ENCODE measurements around the gene CD40. TPM values are rescaled to one million over a fixed set of nuclear protein-coding genes. Genes with fewer than 3 reads are reported as not detected.

The CD40 gene
- total and polyA plus RNA-seq, 3 donors from 2014 or later, result 5.0 to 8.8 (median 5.3) TPM

- H3K9me3 ChIP-seq, result no peaks in the 10 kb centered on the region
- intact Hi-C loops (cut with DNase I; ENCODE audit: low total_unique reads), result no loop called here
- no peak overlapping the region for H3K27ac ChIP-seq
- H3K27me3 ChIP-seq, result no peaks in the 10 kb centered on the region
- 54 to 62% methylated on average over 4 to 5 of the region's 5 CpGs for WGBS, 2 donors
- H3K36me3 ChIP-seq (ENCODE audit: low read depth, missing control alignments), result no peaks in the 10 kb centered on the region
- H3K4me1 ChIP-seq, result no peaks in the 10 kb centered on the region
- no peak for DNase-seq
- no peak overlapping the region for H3K4me3 ChIP-seq
- TF ChIP-seq POLR2A (IDR thresholded peaks at IDR 0.05) (no peak), CTCF (IDR thresholded peaks at IDR 0.05) (no peak)
Observed at GRCh38 chr20:46158476-46158987, 40.4 kb downstream of the CD40 start.

- Histone ChIP-seq H3K36me3 (ENCODE audit: low read depth, missing control alignments) (no peaks in the 10 kb centered on the region), H3K9me3 (no peaks in the 10 kb centered on the region), H3K27ac (no peak overlapping the region), H3K4me3 (no peak overlapping the region), H3K4me1 (no peaks in the 10 kb centered on the region), H3K27me3 (no peaks in the 10 kb centered on the region)
- no peak for TF ChIP-seq CTCF (IDR thresholded peaks at IDR 0.05)
- TF ChIP-seq POLR2A (IDR thresholded peaks at IDR 0.05), result no peak
- intact Hi-C loops (cut with DNase I; ENCODE audit: low total_unique reads), result no loop called here
- 81 to 83% methylated on average over 7 of the region's 7 CpGs for WGBS, 2 donors
- no peak for DNase-seq
Observed at GRCh38 chr20:46159101-46159897, 41.2 kb downstream of the CD40 start.

GRCh38 chr20:46160661-46161060, 42.5 kb downstream of the CD40 start:
- DNase-seq, result no peak
- Histone ChIP-seq H3K4me1 (no peaks in the 10 kb centered on the region), H3K9me3 (no peaks in the 10 kb centered on the region), H3K4me3 (no peak overlapping the region), H3K27ac (no peak overlapping the region), H3K27me3 (no peaks in the 10 kb centered on the region), H3K36me3 (ENCODE audit: low read depth, missing control alignments) (no peaks in the 10 kb centered on the region)
- TF ChIP-seq CTCF (IDR thresholded peaks at IDR 0.05) (no peak), POLR2A (IDR thresholded peaks at IDR 0.05) (no peak)
- intact Hi-C loops (cut with DNase I; ENCODE audit: low total_unique reads), result no loop called here
- WGBS, 2 donors, result 83% methylated on average over 4 to 5 of the region's 5 CpGs

- Histone ChIP-seq H3K27ac (no peak overlapping the region), H3K27me3 (no peaks in the 10 kb centered on the region), H3K36me3 (ENCODE audit: low read depth, missing control alignments) (no peaks in the 10 kb centered on the region), H3K4me1 (no peaks in the 10 kb centered on the region), H3K9me3 (no peaks in the 10 kb centered on the region), H3K4me3 (no peak overlapping the region)
- DNase-seq, result no peak
- TF ChIP-seq POLR2A (IDR thresholded peaks at IDR 0.05) (no peak), CTCF (IDR thresholded peaks at IDR 0.05) (no peak)
- WGBS, 2 donors, result 84 to 93% methylated on average over 1 of the region's 1 CpG
- intact Hi-C loops (cut with DNase I; ENCODE audit: low total_unique reads), result no loop called here
Observed at GRCh38 chr20:46161921-46162320, 43.8 kb downstream of the CD40 start.

- 79 to 83% methylated on average over 7 of the region's 7 CpGs for WGBS, 2 donors
- intact Hi-C loops (cut with DNase I; ENCODE audit: low total_unique reads), result no loop called here
- no peaks in the 10 kb centered on the region for H3K4me1 ChIP-seq
- no peaks in the 10 kb centered on the region for H3K27me3 ChIP-seq
- no peaks in the 10 kb centered on the region for H3K9me3 ChIP-seq
- H3K36me3 ChIP-seq (ENCODE audit: low read depth, missing control alignments), result no peaks in the 10 kb centered on the region
- H3K27ac ChIP-seq, result no peak overlapping the region
- TF ChIP-seq CTCF (IDR thresholded peaks at IDR 0.05), result no peak
- no peak for TF ChIP-seq POLR2A (IDR thresholded peaks at IDR 0.05)
- DNase-seq, result no peak
- H3K4me3 ChIP-seq, result no peak overlapping the region
Observed at GRCh38 chr20:46164254-46164653, 46.1 kb downstream of the CD40 start.

All from testis (tissue), 3 donors.